ENCODE results near the gene FYN. TPM values are rescaled to one million over a fixed set of nuclear protein-coding genes. Genes with fewer than 3 reads are reported as not detected.

The FYN gene
- total and polyA plus RNA-seq, 9 of the 15 experiments (the other 6 are each of a cell fraction or from before 2014, with no cell fraction given): 2.9 to 22.1 (median 11.4) TPM

DNA sequence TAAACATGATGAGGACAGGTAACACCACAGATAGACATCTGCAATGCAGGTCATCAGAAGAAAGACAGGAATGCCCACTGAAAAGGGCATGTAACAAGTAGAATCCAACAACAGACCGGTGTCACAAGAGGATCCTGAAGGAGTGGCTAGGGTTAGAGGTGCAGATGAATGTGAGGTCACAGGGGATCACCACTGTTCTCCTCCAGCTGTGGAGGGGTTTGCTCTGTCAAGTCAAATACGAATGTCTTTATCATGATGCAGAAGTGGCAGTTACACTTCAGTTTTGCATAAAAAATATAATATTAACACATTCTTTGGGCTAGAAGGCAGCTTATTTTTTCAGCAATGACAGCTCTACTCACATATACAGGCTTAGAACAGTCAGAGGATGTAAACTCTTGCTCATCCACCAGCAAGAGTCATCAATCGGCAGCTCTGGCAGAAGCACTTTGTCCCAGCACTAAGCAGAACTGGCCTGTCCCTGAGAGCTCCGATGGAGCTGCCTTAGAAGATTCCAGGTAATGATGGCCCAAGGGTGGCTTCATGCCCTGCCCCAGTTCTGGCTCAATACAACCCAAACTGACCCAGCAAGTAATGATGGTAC, 137.1 kb downstream of the FYN start:
- H3K9me3 ChIP-seq (replicated peaks; ENCODE audit: control insufficient read depth, insufficient read depth, low read depth, low read length): no peaks in the 10 kb centered on the region; the same call in 1 of the 2 replicates
- no peaks in the 10 kb centered on the region for H3K9me1 ChIP-seq (ENCODE audit: control insufficient read depth, insufficient read depth, low read length)
- no peak overlapping the region for H3K4me2 ChIP-seq (ENCODE audit: insufficient read depth, low read length)
- TF ChIP-seq POLR2G (IDR thresholded peaks at IDR 0.05; ENCODE audit: low read depth, low read length) (no peak), PHF21A (IDR thresholded peaks at IDR 0.05; ENCODE audit: borderline replicate concordance, low read depth) (no peak), NONO (IDR thresholded peaks at IDR 0.05; ENCODE audit: low read depth in 2 of 2, low read length in 1 of 2) (no peak)
- no peak overlapping the region for H3K9ac ChIP-seq (ENCODE audit: insufficient read depth in 1 of 2, low read depth in 2 of 2, low read length in 2 of 2)
- CTCF ChIA-PET (ENCODE audit: low intra/inter-chr PET ratio): no interaction called here
- in situ Hi-C loops (cut with MboI): no loop called here
- 3% methylated on average over 4 of the region's 4 CpGs for WGBS (ENCODE audit: insufficient coverage, low coverage, missing lambda C conversion rate)
- no peak overlapping the region for H2AFZ ChIP-seq (ENCODE audit: low read depth, low read length)
- intact Hi-C loops (cut with micrococcal nuclease): no loop called here
- no peaks in the 10 kb centered on the region for H3K4me1 ChIP-seq (replicated peaks in 1 of 2; ENCODE audit: control insufficient read depth in 2 of 2, insufficient read depth in 2 of 2, low read length in 2 of 2)
- POLR2A ChIA-PET: interaction anchor here (0.6 kb wide), 1 partner anchor 70 kb away, joined by 3 read pairs; no protein-coding TSS in a partner anchor
- no peaks in the 10 kb centered on the region for H3K79me2 ChIP-seq (ENCODE audit: control insufficient read depth, insufficient read depth, low read length)
- H3K4me3 ChIP-seq: no peak overlapping the region
- H3K27me3 ChIP-seq (ENCODE audit: control insufficient read depth in 2 of 2, insufficient read depth in 2 of 2, low read length in 2 of 2): peaks cover 3 to 32% of the 10 kb centered on the region in 2 experiments; a peak in 4 of 5 replicates
- FAIRE-seq (no peak), ATAC-seq (no peak), DNase-seq (ENCODE audit: extremely low read depth in 1 of 4, low spot score in 3 of 4) (no peak)
- no peaks in the 10 kb centered on the region for H4K20me1 ChIP-seq (replicated peaks; ENCODE audit: control insufficient read depth, insufficient read depth, low read length)
- BruUV-seq (replicated peaks): no TSS peak
- no peak overlapping the region for H3K27ac ChIP-seq (ENCODE audit: extremely low read depth, low read depth, low read length)
- H3K36me3 ChIP-seq (ENCODE audit: control insufficient read depth, insufficient read depth, low read length): no peaks in the 10 kb centered on the region

All from K562 (cell line).